ENCODE measurements around the gene SMIM41. TPM values are rescaled to one million over a fixed set of nuclear protein-coding genes. Genes with fewer than 3 reads are reported as not detected.

Gene SMIM41
- total RNA-seq, 1 donor: 0.27 TPM

DNA sequence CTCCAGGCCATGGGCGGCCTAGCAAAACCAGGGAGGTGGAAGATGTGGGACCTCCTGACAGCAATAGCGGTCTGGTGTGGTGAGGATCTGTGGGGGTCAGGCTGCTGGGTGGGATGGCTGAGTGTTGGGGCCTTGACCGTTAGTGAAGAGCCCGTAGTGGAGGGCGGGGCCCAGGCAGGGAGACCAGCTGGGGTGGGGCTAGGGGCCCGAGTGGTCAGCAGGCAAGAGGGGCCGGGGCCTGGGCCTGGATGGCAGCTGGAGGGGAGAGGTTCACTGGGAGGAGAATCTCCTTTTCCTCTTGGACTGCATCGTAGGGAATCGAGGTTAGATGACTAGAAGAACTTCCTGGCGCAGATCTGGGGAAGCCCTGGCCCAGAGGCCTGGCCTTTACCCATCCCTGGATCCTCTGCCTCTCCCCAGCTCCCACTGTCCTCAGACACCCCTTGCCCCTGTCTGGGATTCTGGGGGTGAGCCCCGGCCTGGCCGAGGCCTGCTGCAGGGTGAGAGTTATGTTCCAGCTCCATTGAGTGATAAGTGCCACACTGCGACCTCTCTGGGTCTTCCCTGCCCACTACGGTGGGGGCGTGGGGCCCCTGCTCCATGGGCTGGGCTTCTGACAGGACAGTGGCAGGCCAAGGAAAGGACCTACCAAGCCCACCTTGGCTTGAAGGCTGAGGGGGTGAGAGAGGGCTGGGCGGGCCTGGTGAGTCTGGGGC is 65.2 kb downstream of the SMIM41 start:
- TF ChIP-seq, protein P1, sequence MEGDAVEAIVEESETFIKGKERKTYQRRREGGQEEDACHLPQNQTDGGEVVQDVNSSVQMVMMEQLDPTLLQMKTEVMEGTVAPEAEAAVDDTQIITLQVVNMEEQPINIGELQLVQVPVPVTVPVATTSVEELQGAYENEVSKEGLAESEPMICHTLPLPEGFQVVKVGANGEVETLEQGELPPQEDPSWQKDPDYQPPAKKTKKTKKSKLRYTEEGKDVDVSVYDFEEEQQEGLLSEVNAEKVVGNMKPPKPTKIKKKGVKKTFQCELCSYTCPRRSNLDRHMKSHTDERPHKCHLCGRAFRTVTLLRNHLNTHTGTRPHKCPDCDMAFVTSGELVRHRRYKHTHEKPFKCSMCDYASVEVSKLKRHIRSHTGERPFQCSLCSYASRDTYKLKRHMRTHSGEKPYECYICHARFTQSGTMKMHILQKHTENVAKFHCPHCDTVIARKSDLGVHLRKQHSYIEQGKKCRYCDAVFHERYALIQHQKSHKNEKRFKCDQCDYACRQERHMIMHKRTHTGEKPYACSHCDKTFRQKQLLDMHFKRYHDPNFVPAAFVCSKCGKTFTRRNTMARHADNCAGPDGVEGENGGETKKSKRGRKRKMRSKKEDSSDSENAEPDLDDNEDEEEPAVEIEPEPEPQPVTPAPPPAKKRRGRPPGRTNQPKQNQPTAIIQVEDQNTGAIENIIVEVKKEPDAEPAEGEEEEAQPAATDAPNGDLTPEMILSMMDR (IDR thresholded peaks at IDR 0.05; ENCODE audit: insufficient read depth, low read length): no peak
- H3K4me3 ChIP-seq (ENCODE audit: low read depth, low read length): no peak overlapping the region
- DNase-seq (ENCODE audit: low read depth): no peak

GRCh38 chr12:52145228-52146088 is 66.0 kb downstream of the SMIM41 start:
- no peak overlapping the region for H3K4me3 ChIP-seq (ENCODE audit: low read depth, low read length)
- no peak for DNase-seq (ENCODE audit: low read depth)
- TF ChIP-seq, protein P1 (IDR thresholded peaks at IDR 0.05; ENCODE audit: insufficient read depth, low read length): no peak

GRCh38 chr12:52146089-52146821 is 66.8 kb downstream of the SMIM41 start:
- no peak overlapping the region for H3K4me3 ChIP-seq (ENCODE audit: low read depth, low read length)
- no peak for DNase-seq (ENCODE audit: low read depth)
- TF ChIP-seq, protein P1 (IDR thresholded peaks at IDR 0.05; ENCODE audit: insufficient read depth, low read length): no peak

GRCh38 chr12:52146822-52147366 is 67.4 kb downstream of the SMIM41 start:
- no peak for DNase-seq (ENCODE audit: low read depth)
- TF ChIP-seq, protein P1 (IDR thresholded peaks at IDR 0.05; ENCODE audit: insufficient read depth, low read length): no peak
- H3K4me3 ChIP-seq (ENCODE audit: low read depth, low read length): no peak overlapping the region

DNA sequence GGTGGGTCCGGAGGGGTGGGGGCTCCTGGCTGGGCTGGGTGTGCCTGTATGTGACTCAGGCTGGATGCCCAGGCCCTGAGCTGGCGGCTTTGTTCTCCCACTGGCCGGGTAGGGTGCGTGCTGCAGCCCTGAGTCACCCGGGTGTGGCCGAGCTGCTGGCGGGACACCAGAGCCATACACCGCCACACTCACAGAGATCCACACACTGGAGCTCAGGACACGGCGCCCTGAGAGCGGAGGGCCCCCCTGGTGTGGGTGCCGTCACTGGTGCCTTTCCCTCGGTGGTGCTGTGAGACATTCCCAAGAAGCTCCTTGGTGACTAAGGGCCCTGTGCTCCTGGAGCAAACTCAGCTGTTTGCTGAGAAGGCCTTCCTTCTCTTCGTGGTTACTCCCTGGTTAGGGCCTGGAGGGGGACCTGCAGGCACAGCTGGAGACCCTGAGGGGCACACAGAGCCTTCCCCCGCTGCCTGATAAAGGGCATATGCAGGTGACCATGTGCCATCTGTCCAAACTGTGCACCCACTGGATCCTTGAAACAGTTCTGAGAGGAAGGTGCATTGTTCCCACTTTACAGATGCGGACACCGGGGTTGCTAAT is 68.0 kb downstream of the SMIM41 start:
- DNase-seq (ENCODE audit: low read depth): peak; percentile 99
- no peak overlapping the region for H3K4me3 ChIP-seq (ENCODE audit: low read depth, low read length)
- TF ChIP-seq, protein P1 (IDR thresholded peaks at IDR 0.05; ENCODE audit: insufficient read depth, low read length): no peak

DNA sequence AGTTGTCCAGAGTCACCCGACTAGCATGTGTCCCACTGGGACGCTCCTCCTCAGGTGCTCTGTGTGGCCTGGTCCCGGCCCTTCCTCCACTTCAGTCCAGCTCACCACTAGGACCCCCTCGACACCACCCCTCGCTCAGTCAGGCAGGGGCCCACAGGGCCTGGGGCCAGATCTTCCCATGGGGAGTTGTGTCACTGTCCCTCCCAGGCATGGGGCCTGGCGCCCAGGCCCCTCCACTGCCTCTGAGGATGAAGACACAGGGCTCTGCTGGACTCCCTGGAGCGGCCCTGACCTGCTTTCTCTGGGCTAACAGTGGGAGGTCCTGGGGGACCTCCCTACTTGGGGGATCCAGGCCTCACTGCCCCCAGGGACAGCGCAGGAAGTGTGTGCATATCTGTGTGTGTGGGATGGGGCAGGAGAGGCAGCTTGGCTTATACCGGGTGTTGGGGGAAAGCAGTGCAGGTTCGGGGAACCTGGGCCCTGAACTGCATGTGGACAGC is 68.5 kb downstream of the SMIM41 start:
- DNase-seq (ENCODE audit: low read depth): no peak
- TF ChIP-seq, protein P1 (IDR thresholded peaks at IDR 0.05; ENCODE audit: insufficient read depth, low read length): no peak
- no peak overlapping the region for H3K4me3 ChIP-seq (ENCODE audit: low read depth, low read length)
